ENCODE measurements around the gene ISG15. TPM values are rescaled to one million over a fixed set of nuclear protein-coding genes. Genes with fewer than 3 reads are reported as not detected.

ISG15 gene
- polyA plus RNA-seq (ENCODE audit: low read depth in 6 of 6) = 100 to 1,000 TPM in 4 of 6 donors, 10 to 100 TPM in 2; 55.1 to 183 (median 124) TPM

DNA sequence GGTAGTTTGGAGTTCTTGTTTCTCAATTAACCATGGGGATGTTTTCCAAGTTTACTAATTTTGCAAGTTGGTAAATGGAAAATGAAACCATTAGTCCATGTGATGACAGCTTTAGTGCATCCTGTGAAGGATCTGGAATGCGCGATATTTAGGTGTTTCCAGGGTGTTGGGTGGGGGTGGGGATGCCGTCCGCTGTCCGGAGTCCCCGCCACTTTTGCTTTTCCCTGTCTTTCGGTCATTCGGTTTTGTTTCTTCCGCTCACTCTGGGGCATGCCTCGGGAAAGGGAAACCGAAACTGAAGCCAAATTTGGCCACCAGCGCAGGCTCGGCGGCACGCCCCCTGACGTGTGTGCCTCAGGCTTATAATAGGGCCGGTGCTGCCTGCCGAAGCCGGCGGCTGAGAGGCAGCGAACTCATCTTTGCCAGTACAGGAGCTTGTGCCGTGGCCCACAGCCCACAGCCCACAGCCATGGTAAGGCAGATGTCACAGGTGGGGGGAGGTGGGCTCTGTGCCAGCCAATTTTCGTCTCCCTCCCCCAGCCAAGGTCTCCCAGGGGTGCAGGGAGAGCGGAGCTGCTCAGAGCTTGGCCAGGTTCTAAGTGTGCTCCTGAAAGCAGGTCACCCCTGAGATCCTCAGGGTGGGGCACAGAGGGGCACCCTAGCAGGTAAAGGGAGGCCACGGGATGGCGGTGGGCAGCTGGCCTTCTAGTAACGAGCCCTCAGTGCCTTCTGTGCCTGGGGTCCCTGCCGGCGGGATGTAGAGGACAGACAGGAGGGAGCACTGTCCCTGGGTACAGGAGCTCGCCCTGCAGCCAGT, at the start of gene ISG15:
TSS of gene ISG15 (plus strand) at position 393 of the 817 bp plus-strand sequence. CDS start at position 470, 77 bp downstream.
- peaks cover 11 to 33% (median 31%) of the 10 kb centered on the region in 3 donors for H3K4me1 Mint-ChIP-seq
- H3K36me3 Mint-ChIP-seq = no peaks in the 10 kb centered on the region
- no peaks in the 10 kb centered on the region for H3K9me3 Mint-ChIP-seq
- H3K27ac Mint-ChIP-seq = peak within 1 kb of the TSS; percentile 93 to 99 (median 98)
- peak within 1 kb of the TSS; percentile 88 to 100 (median 96) for H3K4me3 Mint-ChIP-seq
- H3K27me3 Mint-ChIP-seq = peaks cover 0 to 9% (median 2%) of the 10 kb centered on the region in 3 donors
- peak; percentile 83 for DNase-seq
- peak; percentile 97 for ATAC-seq (ENCODE audit: low read depth in 2 of 2)

DNA sequence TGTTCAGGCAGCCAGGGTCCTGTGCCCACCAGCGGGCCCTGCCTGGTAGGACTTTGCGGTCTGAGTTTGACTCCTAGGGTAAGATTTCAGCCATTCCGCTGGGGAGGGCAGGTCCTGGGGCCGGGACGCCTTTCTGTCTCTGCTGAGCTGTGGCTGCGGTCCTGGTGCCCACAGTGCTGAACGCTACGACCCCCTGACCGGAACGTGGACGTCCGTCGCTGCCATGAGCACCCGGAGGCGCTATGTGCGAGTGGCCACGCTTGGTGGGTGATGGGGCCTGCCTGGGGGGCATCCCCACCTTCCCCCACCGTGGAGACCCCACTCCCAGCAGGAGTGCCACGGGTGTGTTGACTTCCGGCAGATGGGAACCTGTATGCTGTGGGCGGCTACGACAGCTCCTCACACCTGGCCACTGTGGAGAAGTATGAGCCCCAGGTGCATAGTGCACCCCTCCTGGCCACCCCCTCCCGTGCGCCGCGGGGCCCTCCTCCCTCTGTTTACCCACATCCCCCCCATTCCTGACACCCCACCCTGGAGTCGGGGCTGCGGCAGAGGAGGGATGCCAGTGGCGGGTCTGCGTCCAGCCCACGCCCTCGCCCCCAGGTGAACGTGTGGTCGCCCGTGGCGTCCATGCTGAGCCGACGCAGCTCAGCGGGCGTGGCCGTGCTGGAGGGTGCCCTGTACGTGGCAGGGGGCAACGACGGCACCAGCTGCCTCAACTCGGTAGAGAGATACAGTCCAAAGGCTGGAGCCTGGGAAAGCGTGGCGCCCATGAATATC, 49.4 kb upstream of the ISG15 start:
- H3K27ac Mint-ChIP-seq = no peak overlapping the region
- peak overlapping the region in 4 of 8 donors; percentile 15 to 78 (median 38) for H3K4me3 Mint-ChIP-seq

GRCh38 chr1:964691-965525, 48.4 kb upstream of the ISG15 start:
- ATAC-seq (ENCODE audit: low read depth in 2 of 2) (no peak), DNase-seq (no peak)
- Mint-ChIP-seq H3K9me3 (no peaks in the 10 kb centered on the region), H3K4me3 (peak overlapping the region in 6 of 8 donors; percentile 47 to 80 (median 66)), H3K27ac (peak overlapping the region in 1 of 6 donors; percentile 42), H3K27me3 (peaks cover 17 to 19% (median 18%) of the 10 kb centered on the region in 3 donors), H3K4me1 (peaks cover 4 to 7% (median 4%) of the 10 kb centered on the region in 3 donors), H3K36me3 (no peaks in the 10 kb centered on the region)

More for the DNA sequence above, 49.4 kb upstream of the ISG15 start:
- peaks cover 7 to 9% (median 9%) of the 10 kb centered on the region in 3 donors for H3K27me3 Mint-ChIP-seq
- DNase-seq (no peak), ATAC-seq (ENCODE audit: low read depth in 2 of 2) (no peak)
- H3K4me1 Mint-ChIP-seq = peaks cover 0 to 7% (median 4%) of the 10 kb centered on the region in 3 donors
- H3K36me3 Mint-ChIP-seq = no peaks in the 10 kb centered on the region
- no peaks in the 10 kb centered on the region for H3K9me3 Mint-ChIP-seq

GRCh38 chr1:965526-966134, 47.7 kb upstream of the ISG15 start:
- peaks cover 3 to 4% (median 4%) of the 10 kb centered on the region in 3 donors for H3K4me1 Mint-ChIP-seq
- H3K9me3 Mint-ChIP-seq = no peaks in the 10 kb centered on the region
- H3K27ac Mint-ChIP-seq = peak overlapping the region in 1 of 6 donors; percentile 7
- H3K4me3 Mint-ChIP-seq = peak overlapping the region in 5 of 8 donors; percentile 62 to 80 (median 70)
- no peaks in the 10 kb centered on the region for H3K36me3 Mint-ChIP-seq
- H3K27me3 Mint-ChIP-seq = peaks cover 18 to 20% (median 20%) of the 10 kb centered on the region in 3 donors
- ATAC-seq (ENCODE audit: low read depth in 2 of 2) = no peak
- no peak for DNase-seq

DNA sequence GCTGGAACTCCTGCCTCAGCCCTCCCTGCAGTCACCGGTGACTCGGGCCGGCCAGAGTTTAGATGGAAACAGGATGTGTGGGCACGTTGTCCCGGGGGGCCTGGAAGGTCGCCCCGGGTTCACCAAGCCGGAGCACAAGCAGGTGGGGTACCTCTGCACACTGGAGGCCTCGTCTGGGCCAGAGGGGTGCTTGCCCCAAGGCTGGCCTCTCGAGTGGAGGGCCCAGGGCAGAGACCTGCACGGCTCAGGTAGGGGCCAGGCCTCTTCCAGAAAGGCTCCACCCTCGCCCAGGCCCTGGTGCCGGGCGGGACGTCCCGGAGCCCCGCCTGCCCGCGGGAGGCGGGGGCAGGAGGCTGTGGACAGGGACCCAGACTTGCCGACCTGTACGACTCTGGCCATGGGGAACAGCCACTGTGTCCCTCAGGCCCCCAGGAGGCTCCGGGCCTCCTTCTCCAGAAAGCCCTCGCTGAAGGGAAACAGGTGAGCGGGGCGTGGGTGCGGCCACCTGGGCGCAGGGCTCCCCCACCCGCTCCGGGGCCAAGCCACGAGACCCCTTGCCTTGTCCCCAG, 47.1 kb upstream of the ISG15 start, which contains the start of gene PLEKHN1:
TSS of gene PLEKHN1 (plus strand) at position 348 of the 569 bp plus-strand sequence. CDS start at position 398, 50 bp downstream.
- peak; percentile 36 to 41 for ATAC-seq (ENCODE audit: low read depth in 2 of 2)
- Mint-ChIP-seq H3K36me3 (no peaks in the 10 kb centered on the region), H3K27ac (peak within 1 kb of the TSS in 1 of 6 donors; percentile 7), H3K4me1 (peaks cover 3 to 4% (median 4%) of the 10 kb centered on the region in 3 donors), H3K9me3 (no peaks in the 10 kb centered on the region), H3K27me3 (peaks cover 18 to 20% (median 20%) of the 10 kb centered on the region in 3 donors), H3K4me3 (peak within 1 kb of the TSS; percentile 69 to 89 (median 80))
- no peak for DNase-seq

GRCh38 chr1:966704-967300, 46.5 kb upstream of the ISG15 start:
- ATAC-seq (ENCODE audit: low read depth in 2 of 2) (peak; percentile 77), DNase-seq (peak; percentile 48)
- Mint-ChIP-seq H3K27ac (no peak overlapping the region), H3K27me3 (peaks cover 18 to 26% (median 20%) of the 10 kb centered on the region in 3 donors), H3K4me3 (peak overlapping the region; percentile 57 to 89 (median 80)), H3K9me3 (no peaks in the 10 kb centered on the region), H3K4me1 (peaks cover 3 to 4% (median 4%) of the 10 kb centered on the region in 3 donors), H3K36me3 (no peaks in the 10 kb centered on the region)

- Mint-ChIP-seq H3K27me3 (peaks cover 18 to 26% (median 20%) of the 10 kb centered on the region in 3 donors), H3K4me3 (peak overlapping the region in 7 of 8 donors; percentile 21 to 89 (median 68)), H3K27ac (no peak overlapping the region), H3K36me3 (no peaks in the 10 kb centered on the region), H3K9me3 (no peaks in the 10 kb centered on the region), H3K4me1 (peaks cover 0 to 4% (median 0%) of the 10 kb centered on the region in 3 donors)
- no peak for ATAC-seq (ENCODE audit: low read depth in 2 of 2)
- DNase-seq = no peak
Measured at GRCh38 chr1:967466-968343, 45.6 kb upstream of the ISG15 start.

GRCh38 chr1:969260-969855, 43.9 kb upstream of the ISG15 start:
- Mint-ChIP-seq H3K27me3 (peaks cover 18 to 35% (median 20%) of the 10 kb centered on the region in 3 donors), H3K4me3 (peak overlapping the region in 2 of 8 donors; percentile 12 to 67), H3K36me3 (no peaks in the 10 kb centered on the region), H3K27ac (no peak overlapping the region), H3K4me1 (peaks cover 0 to 4% (median 0%) of the 10 kb centered on the region in 3 donors), H3K9me3 (no peaks in the 10 kb centered on the region)
- no peak for DNase-seq
- no peak for ATAC-seq (ENCODE audit: low read depth in 2 of 2)

GRCh38 chr1:970242-970972, 42.9 kb upstream of the ISG15 start:
- Mint-ChIP-seq H3K27ac (no peak overlapping the region), H3K36me3 (no peaks in the 10 kb centered on the region), H3K9me3 (no peaks in the 10 kb centered on the region), H3K27me3 (peaks cover 18 to 45% (median 30%) of the 10 kb centered on the region in 3 donors), H3K4me3 (no peak overlapping the region), H3K4me1 (peaks cover 0 to 4% (median 1%) of the 10 kb centered on the region in 3 donors)
- ATAC-seq (ENCODE audit: low read depth in 2 of 2) = no peak
- no peak for DNase-seq
